ENCODE data around the gene PI4KA.

DNA sequence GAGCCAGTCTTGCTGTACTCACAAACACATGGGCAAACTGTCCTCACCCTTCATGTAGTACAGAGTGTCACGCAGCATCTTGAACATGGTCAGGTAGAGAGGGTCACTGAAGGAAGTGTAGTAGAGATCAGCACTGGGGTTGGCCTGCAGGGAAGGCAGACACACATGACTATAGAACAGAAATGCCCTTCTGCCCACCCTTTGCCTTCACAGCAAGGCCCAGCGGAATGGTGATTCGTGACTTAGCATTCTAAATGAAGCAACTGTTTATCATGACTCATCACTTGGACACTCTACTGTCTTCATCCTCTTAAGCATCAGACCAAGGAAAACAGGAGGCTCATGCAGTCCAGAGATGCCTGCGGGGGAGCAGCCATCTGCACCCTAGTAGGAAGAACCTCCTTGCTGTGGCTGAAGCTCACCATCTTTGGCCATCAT, 51.3 kb downstream of the PI4KA start:
- TF ChIP-seq EP300 (IDR thresholded peaks at IDR 0.05; ENCODE audit: borderline replicate concordance) = no peak
- no peak for TF ChIP-seq RAD21 (IDR thresholded peaks at IDR 0.05; ENCODE audit: low read depth)
- no peak for TF ChIP-seq EGR1 (IDR thresholded peaks at IDR 0.05)
- no peak for TF ChIP-seq TAF1 (IDR thresholded peaks at IDR 0.05; ENCODE audit: low read depth)
- TF ChIP-seq, protein P1, sequence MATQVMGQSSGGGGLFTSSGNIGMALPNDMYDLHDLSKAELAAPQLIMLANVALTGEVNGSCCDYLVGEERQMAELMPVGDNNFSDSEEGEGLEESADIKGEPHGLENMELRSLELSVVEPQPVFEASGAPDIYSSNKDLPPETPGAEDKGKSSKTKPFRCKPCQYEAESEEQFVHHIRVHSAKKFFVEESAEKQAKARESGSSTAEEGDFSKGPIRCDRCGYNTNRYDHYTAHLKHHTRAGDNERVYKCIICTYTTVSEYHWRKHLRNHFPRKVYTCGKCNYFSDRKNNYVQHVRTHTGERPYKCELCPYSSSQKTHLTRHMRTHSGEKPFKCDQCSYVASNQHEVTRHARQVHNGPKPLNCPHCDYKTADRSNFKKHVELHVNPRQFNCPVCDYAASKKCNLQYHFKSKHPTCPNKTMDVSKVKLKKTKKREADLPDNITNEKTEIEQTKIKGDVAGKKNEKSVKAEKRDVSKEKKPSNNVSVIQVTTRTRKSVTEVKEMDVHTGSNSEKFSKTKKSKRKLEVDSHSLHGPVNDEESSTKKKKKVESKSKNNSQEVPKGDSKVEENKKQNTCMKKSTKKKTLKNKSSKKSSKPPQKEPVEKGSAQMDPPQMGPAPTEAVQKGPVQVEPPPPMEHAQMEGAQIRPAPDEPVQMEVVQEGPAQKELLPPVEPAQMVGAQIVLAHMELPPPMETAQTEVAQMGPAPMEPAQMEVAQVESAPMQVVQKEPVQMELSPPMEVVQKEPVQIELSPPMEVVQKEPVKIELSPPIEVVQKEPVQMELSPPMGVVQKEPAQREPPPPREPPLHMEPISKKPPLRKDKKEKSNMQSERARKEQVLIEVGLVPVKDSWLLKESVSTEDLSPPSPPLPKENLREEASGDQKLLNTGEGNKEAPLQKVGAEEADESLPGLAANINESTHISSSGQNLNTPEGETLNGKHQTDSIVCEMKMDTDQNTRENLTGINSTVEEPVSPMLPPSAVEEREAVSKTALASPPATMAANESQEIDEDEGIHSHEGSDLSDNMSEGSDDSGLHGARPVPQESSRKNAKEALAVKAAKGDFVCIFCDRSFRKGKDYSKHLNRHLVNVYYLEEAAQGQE (IDR thresholded peaks at IDR 0.05; ENCODE audit: low read depth) = no peak
- no peak for TF ChIP-seq ZBTB7A (IDR thresholded peaks at IDR 0.05; ENCODE audit: low read depth)
- TF ChIP-seq, protein P2, sequence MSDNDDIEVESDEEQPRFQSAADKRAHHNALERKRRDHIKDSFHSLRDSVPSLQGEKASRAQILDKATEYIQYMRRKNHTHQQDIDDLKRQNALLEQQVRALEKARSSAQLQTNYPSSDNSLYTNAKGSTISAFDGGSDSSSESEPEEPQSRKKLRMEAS (IDR thresholded peaks at IDR 0.05) = no peak
- no peak for TF ChIP-seq YY1 (IDR thresholded peaks at IDR 0.05; ENCODE audit: low read depth)
- no peak for TF ChIP-seq CEBPB (IDR thresholded peaks at IDR 0.05)
- no peak for TF ChIP-seq TEAD4 (IDR thresholded peaks at IDR 0.05)
- TF ChIP-seq FOXM1 (IDR thresholded peaks at IDR 0.05; ENCODE audit: borderline replicate concordance, low read depth) = no peak
